Measurements from ENCODE around the gene POLD1.

POLD1 gene

DNA sequence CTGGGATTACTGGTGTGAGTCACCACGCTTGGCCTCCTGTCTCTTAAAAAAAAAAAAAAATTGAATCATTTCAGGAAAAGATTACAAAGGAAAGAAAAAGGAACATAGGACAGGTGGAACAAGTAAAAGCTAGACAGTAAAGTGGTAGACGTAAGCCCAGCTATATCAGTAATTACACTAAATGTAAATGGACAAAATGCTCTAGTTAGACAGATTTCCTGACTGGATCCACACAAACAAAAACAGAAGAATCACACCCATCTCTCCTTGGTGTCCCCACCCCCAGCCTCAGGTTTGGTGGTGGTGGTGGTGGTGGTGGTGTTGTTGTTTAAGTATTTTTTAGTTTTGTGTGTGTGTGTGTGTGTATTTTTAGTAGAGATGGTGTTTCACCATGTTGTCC, 28.3 kb downstream of the POLD1 start:
- Histone ChIP-seq H3K27ac (replicated peaks) (no peak overlapping the region), H3K4me3 (replicated peaks; ENCODE audit: insufficient read depth, low read length) (no peak overlapping the region), H3K27me3 (ENCODE audit: insufficient read depth, poor library complexity, severe bottlenecking) (no peaks in the 10 kb centered on the region)
- DNase-seq (ENCODE audit: low read depth in 1 of 2, low spot score in 1 of 2), result no peak
- no peak for TF ChIP-seq GABPA (IDR thresholded peaks at IDR 0.05; ENCODE audit: low read depth)
- TF ChIP-seq SPI1 (IDR thresholded peaks at IDR 0.05; ENCODE audit: borderline replicate concordance, low read depth), result no peak
- TF ChIP-seq, protein P1, sequence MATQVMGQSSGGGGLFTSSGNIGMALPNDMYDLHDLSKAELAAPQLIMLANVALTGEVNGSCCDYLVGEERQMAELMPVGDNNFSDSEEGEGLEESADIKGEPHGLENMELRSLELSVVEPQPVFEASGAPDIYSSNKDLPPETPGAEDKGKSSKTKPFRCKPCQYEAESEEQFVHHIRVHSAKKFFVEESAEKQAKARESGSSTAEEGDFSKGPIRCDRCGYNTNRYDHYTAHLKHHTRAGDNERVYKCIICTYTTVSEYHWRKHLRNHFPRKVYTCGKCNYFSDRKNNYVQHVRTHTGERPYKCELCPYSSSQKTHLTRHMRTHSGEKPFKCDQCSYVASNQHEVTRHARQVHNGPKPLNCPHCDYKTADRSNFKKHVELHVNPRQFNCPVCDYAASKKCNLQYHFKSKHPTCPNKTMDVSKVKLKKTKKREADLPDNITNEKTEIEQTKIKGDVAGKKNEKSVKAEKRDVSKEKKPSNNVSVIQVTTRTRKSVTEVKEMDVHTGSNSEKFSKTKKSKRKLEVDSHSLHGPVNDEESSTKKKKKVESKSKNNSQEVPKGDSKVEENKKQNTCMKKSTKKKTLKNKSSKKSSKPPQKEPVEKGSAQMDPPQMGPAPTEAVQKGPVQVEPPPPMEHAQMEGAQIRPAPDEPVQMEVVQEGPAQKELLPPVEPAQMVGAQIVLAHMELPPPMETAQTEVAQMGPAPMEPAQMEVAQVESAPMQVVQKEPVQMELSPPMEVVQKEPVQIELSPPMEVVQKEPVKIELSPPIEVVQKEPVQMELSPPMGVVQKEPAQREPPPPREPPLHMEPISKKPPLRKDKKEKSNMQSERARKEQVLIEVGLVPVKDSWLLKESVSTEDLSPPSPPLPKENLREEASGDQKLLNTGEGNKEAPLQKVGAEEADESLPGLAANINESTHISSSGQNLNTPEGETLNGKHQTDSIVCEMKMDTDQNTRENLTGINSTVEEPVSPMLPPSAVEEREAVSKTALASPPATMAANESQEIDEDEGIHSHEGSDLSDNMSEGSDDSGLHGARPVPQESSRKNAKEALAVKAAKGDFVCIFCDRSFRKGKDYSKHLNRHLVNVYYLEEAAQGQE (IDR thresholded peaks at IDR 0.05; ENCODE audit: insufficient replicate concordance, low read depth), result no peak
- TF ChIP-seq, protein P2, sequence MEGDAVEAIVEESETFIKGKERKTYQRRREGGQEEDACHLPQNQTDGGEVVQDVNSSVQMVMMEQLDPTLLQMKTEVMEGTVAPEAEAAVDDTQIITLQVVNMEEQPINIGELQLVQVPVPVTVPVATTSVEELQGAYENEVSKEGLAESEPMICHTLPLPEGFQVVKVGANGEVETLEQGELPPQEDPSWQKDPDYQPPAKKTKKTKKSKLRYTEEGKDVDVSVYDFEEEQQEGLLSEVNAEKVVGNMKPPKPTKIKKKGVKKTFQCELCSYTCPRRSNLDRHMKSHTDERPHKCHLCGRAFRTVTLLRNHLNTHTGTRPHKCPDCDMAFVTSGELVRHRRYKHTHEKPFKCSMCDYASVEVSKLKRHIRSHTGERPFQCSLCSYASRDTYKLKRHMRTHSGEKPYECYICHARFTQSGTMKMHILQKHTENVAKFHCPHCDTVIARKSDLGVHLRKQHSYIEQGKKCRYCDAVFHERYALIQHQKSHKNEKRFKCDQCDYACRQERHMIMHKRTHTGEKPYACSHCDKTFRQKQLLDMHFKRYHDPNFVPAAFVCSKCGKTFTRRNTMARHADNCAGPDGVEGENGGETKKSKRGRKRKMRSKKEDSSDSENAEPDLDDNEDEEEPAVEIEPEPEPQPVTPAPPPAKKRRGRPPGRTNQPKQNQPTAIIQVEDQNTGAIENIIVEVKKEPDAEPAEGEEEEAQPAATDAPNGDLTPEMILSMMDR (IDR thresholded peaks at IDR 0.05; ENCODE audit: insufficient read depth, low read length), result no peak
- TF ChIP-seq POLR2AphosphoS5 (IDR thresholded peaks at IDR 0.05; ENCODE audit: low read depth), result no peak

DNA sequence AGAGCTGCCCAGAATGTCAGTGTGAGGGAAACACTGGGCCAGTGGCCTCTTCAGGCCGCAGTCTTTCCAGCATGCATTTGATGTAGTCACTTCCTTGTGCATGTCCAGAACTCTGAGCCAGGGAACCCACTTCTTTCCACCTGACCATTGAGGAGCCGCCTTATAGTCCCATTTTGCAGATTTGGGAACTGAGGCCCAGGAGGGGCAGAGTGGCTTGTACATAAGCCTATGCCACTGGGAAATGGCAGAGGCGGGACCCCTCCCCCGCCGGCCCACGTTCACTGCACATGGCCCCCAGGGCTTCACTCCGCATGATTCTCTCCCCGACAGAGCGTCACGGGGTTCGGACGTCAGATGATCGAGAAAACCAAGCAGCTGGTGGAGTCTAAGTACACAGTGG, 28.9 kb downstream of the POLD1 start:
- H3K27ac ChIP-seq (replicated peaks), result no peak overlapping the region
- TF ChIP-seq, protein P1 (IDR thresholded peaks at IDR 0.05; ENCODE audit: insufficient replicate concordance, low read depth), result no peak
- no peak for TF ChIP-seq SPI1 (IDR thresholded peaks at IDR 0.05; ENCODE audit: borderline replicate concordance, low read depth)
- TF ChIP-seq GABPA (IDR thresholded peaks at IDR 0.05; ENCODE audit: low read depth), result no peak
- TF ChIP-seq, protein P2 (IDR thresholded peaks at IDR 0.05; ENCODE audit: insufficient read depth, low read length), result no peak
- TF ChIP-seq POLR2AphosphoS5 (IDR thresholded peaks at IDR 0.05; ENCODE audit: low read depth), result no peak
- H3K4me3 ChIP-seq (replicated peaks; ENCODE audit: insufficient read depth, low read length), result no peak overlapping the region
- no peak for DNase-seq (ENCODE audit: low read depth in 1 of 2, low spot score in 1 of 2)
- H3K27me3 ChIP-seq (ENCODE audit: insufficient read depth, poor library complexity, severe bottlenecking), result no peaks in the 10 kb centered on the region

DNA sequence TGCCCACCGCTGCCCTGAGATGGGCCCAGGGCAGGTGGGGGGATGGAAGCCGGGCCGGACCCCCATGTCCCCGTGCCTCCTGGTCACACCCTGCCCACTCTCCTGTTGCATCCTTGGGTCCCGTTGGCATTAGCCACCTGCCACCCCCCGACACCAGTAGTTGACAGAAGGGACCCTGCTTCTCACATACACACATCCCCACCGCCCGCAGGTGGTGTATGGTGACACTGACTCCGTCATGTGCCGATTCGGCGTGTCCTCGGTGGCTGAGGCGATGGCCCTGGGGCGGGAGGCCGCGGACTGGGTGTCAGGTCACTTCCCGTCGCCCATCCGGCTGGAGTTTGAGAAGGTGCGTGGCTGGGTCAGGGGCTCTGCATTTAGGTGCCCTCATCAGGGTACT, 29.4 kb downstream of the POLD1 start:
- TF ChIP-seq POLR2AphosphoS5 (IDR thresholded peaks at IDR 0.05; ENCODE audit: low read depth) (no peak), GABPA (IDR thresholded peaks at IDR 0.05; ENCODE audit: low read depth) (no peak), SPI1 (IDR thresholded peaks at IDR 0.05; ENCODE audit: borderline replicate concordance, low read depth) (no peak)
- TF ChIP-seq, protein P1 (IDR thresholded peaks at IDR 0.05; ENCODE audit: insufficient replicate concordance, low read depth), result no peak
- TF ChIP-seq, protein P2 (IDR thresholded peaks at IDR 0.05; ENCODE audit: insufficient read depth, low read length), result no peak
- DNase-seq (ENCODE audit: low read depth in 1 of 2, low spot score in 1 of 2), result no peak
- H3K27me3 ChIP-seq (ENCODE audit: insufficient read depth, poor library complexity, severe bottlenecking), result no peaks in the 10 kb centered on the region
- no peak overlapping the region for H3K27ac ChIP-seq (replicated peaks)
- H3K4me3 ChIP-seq (replicated peaks; ENCODE audit: insufficient read depth, low read length), result no peak overlapping the region

Measured in HL-60 (cell line).